ENCODE data around the gene PIKFYVE.

GRCh38 chr2:208318127-208318526, 52.1 kb downstream of the PIKFYVE start:
- TF ChIP-seq CTCF (IDR thresholded peaks at IDR 0.05) (no peak), POLR2A (IDR thresholded peaks at IDR 0.05) (no peak)
